Smooth muscle cell (in vitro differentiated cells): Measurements from ENCODE around the gene AMOTL2. TPM values are rescaled to one million over a fixed set of nuclear protein-coding genes. Genes with fewer than 3 reads are reported as not detected.

Source experiments
- DNase-seq: peaks from one replicate; lab custom pipeline; 2025; ENCODE audit not compliant: unreplicated experiment; lab: John Stamatoyannopoulos, UW
- H2AFZ ChIP-seq: fragments of 200-600 bp; sonication (generic); 2 replicates; pipeline ENCODE4 v1.6.0; 2016; ENCODE audit warnings: antibody characterized with exemption, low read depth, mild to moderate bottlenecking
- H3F3A ChIP-seq: fragments of 200-600 bp; sonication (generic); 2 replicates; pipeline ENCODE4 v1.6.0; 2017; ENCODE audit warnings: antibody characterized with exemption, low read depth
- H3K27ac ChIP-seq: fragments of 200-600 bp; sonication (generic); 2 replicates; pipeline ENCODE4 v1.5.1; 2016; ENCODE audit warnings: low read depth, mild to moderate bottlenecking
- H3K27me3 ChIP-seq: fragments of 200-600 bp; sonication (generic); 2 replicates; pipeline ENCODE4 v1.6.1; 2016; ENCODE audit warnings: low read depth, mild to moderate bottlenecking
- H3K36me3 ChIP-seq: fragments of 200-600 bp; sonication (generic); 2 replicates; pipeline ENCODE4 v1.5.1; 2016; ENCODE audit warnings: low read depth
- H3K4me1 ChIP-seq: fragments of 200-600 bp; sonication (generic); 2 replicates; pipeline ENCODE4 v1.5.1; 2016; ENCODE audit warnings: low read depth
- H3K4me2 ChIP-seq: fragments of 200-600 bp; sonication (generic); 2 replicates; pipeline ENCODE4 v1.6.0; 2016; ENCODE audit warnings: mild to moderate bottlenecking
- H3K4me3 ChIP-seq: fragments of 200-600 bp; sonication (generic); 2 replicates; pipeline ENCODE4 v1.5.1; 2016; ENCODE audit warnings: mild to moderate bottlenecking
- H3K79me2 ChIP-seq: fragments of 200-600 bp; sonication (generic); 2 replicates; pipeline ENCODE4 v1.6.0; 2016; ENCODE audit warnings: low read depth, mild to moderate bottlenecking
- H3K9ac ChIP-seq: fragments of 200-600 bp; sonication (generic); 2 replicates; pipeline ENCODE4 v1.6.0; 2016; ENCODE audit warnings: low read depth
- H3K9me3 ChIP-seq: fragments of 200-600 bp; sonication (generic); replicated peaks from 2 replicates; pipeline ENCODE4 v1.5.1; 2016; ENCODE audit warnings: low read depth
- H4K20me1 ChIP-seq: fragments of 200-600 bp; sonication (generic); 2 replicates; pipeline ENCODE4 v1.6.0; 2016; ENCODE audit warnings: low read depth
- WGBS: methylation state at CpG from one replicate; pipeline ENCODE4 v1.1.7; 2016; ENCODE audit warnings: low lambda C conversion rate; 5-methylcytosine and 5-hydroxymethylcytosine counted together
- polyA plus RNA-seq: library from polyadenylated mRNA; unstranded; fragments of >200 nt; fragmentation: Nextera tagmentation; extraction: Ambion mirVana; gene quantifications from 2 replicates; pipeline ENCODE4 v1.2.1, GENCODE V29; 2016
- total RNA-seq: library from RNA; depleted of rRNA; stranded (reverse); fragments of >200 nt; gene quantifications from 2 replicates; pipeline ENCODE4 v1.2.3, GENCODE V29; 2014
- TF ChIP-seq, protein P1 (sequence below): fragments of 200-600 bp; sonication (generic); IDR thresholded peaks from 2 replicates; pipeline ENCODE4 v1.5.1; 2017; ENCODE audit warnings: borderline replicate concordance, mild to moderate bottlenecking, antibody characterized with exemption; ENCODE audit not compliant: insufficient read depth, poor library complexity, severe bottlenecking

The AMOTL2 gene
- total and polyA plus RNA-seq, 2 experiments from 2014 or later: 109 to 114 TPM

DNA sequence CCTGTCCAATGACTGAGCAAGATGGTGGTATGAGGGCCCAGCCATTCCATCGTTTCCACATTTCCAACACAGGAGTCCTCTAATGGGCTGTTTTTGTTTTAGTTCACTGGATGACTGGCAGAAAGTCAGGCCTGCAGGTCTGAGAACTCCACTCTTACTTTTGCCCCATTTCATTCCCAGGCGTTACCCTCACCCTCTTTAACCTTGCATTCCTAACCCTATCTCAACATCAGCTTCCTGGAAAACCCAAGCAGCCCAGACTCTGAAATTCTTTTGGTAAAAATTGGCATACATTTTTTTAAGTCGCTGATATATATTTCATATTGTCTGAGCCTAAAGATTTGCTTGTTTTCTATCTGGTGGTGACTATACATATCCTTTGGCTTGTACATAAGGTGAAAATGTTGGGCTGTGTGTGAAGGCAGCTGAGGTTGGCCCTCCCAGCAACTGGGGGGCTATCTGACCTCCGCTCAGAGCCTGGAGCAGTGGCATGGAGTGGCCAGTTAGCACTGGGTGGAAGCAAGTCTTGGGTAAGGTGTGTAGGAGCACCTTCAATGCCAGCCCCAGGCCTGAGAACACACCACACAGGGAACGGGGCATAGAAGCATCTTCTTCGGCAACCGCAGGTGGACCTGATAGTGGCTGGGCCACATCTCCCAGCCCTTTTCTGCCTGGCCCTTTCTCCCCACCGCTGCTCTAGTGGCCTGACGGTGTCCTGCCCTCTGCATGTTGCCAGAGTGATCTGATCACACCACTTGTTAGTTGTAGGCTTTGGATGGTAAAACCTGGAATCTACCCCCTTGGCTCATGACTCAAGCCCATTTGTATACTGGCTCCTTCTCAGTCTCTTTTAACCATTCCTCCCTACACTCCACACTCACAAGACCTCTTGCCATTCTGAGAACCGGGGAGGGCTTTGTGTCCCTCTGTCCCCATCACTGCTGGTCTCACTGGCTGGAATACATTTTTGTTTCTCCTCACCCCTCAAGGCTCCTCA, 50.0 kb downstream of the AMOTL2 start:
- no peaks in the 10 kb centered on the region for H3K36me3 ChIP-seq
- no peak overlapping the region for H3K4me3 ChIP-seq
- no peaks in the 10 kb centered on the region for H3K79me2 ChIP-seq
- peaks cover 23% of the 10 kb centered on the region for H3F3A ChIP-seq
- H3K9ac ChIP-seq: no peak overlapping the region
- H3K4me1 ChIP-seq: peaks cover 19% of the 10 kb centered on the region
- H4K20me1 ChIP-seq: no peaks in the 10 kb centered on the region
- H3K27ac ChIP-seq: no peak overlapping the region
- TF ChIP-seq, protein P1, sequence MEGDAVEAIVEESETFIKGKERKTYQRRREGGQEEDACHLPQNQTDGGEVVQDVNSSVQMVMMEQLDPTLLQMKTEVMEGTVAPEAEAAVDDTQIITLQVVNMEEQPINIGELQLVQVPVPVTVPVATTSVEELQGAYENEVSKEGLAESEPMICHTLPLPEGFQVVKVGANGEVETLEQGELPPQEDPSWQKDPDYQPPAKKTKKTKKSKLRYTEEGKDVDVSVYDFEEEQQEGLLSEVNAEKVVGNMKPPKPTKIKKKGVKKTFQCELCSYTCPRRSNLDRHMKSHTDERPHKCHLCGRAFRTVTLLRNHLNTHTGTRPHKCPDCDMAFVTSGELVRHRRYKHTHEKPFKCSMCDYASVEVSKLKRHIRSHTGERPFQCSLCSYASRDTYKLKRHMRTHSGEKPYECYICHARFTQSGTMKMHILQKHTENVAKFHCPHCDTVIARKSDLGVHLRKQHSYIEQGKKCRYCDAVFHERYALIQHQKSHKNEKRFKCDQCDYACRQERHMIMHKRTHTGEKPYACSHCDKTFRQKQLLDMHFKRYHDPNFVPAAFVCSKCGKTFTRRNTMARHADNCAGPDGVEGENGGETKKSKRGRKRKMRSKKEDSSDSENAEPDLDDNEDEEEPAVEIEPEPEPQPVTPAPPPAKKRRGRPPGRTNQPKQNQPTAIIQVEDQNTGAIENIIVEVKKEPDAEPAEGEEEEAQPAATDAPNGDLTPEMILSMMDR: no peak
- no peaks in the 10 kb centered on the region for H3K27me3 ChIP-seq
- no peaks in the 10 kb centered on the region for H3K9me3 ChIP-seq
- WGBS: 84% methylated on average over 10 of the region's 10 CpGs
- H3K4me2 ChIP-seq: no peak overlapping the region
- no peak for DNase-seq
- no peak overlapping the region for H2AFZ ChIP-seq

- Histone ChIP-seq H3K4me2 (no peak overlapping the region), H2AFZ (no peak overlapping the region), H3K9me3 (no peaks in the 10 kb centered on the region), H3K27ac (no peak overlapping the region), H3K4me1 (peaks cover 15% of the 10 kb centered on the region), H3F3A (peaks cover 10% of the 10 kb centered on the region), H3K27me3 (no peaks in the 10 kb centered on the region), H3K4me3 (no peak overlapping the region), H3K9ac (no peak overlapping the region), H3K79me2 (no peaks in the 10 kb centered on the region), H4K20me1 (no peaks in the 10 kb centered on the region), H3K36me3 (no peaks in the 10 kb centered on the region)
- 96% methylated on average over 1 of the region's 1 CpG for WGBS
- DNase-seq: no peak
- TF ChIP-seq, protein P1: no peak
These were observed 52.0 kb downstream of the AMOTL2 start for GRCh38 chr3:134322286-134322685.

DNA sequence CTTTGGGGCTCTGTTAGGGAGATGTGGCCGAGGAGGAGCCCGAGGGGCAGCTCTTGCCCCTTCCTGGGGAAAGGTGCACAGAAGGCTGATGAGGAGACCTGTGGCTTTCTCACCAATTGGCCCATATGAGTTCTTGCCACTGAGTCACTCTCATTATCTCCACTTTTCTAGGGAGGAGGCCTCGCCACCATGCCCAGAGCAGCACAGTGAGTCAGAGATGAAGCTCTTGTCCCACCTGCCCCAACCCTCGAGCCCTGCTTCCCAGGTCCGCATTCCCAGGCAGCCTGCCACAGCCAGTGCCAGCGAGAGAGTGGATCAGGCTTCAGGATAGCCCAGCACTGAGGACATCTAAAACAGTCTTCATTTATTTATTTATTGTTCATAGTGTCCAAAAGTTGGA, 53.5 kb downstream of the AMOTL2 start:
- Histone ChIP-seq H2AFZ (no peak overlapping the region), H3K4me1 (no peaks in the 10 kb centered on the region), H4K20me1 (no peaks in the 10 kb centered on the region), H3K9me3 (no peaks in the 10 kb centered on the region), H3K4me2 (no peak overlapping the region), H3F3A (peaks cover 5% of the 10 kb centered on the region), H3K27ac (peak overlapping the region; percentile 76), H3K4me3 (no peak overlapping the region), H3K9ac (no peak overlapping the region), H3K36me3 (no peaks in the 10 kb centered on the region), H3K79me2 (no peaks in the 10 kb centered on the region), H3K27me3 (no peaks in the 10 kb centered on the region)
- no peak for DNase-seq
- WGBS: 63% methylated on average over 6 of the region's 6 CpGs
- TF ChIP-seq, protein P1: no peak
